ENCODE measurements around the gene MORN4. TPM values are rescaled to one million over a fixed set of nuclear protein-coding genes. Genes with fewer than 3 reads are reported as not detected.
"Not testable (repeated sequence)": the region's sequence is repeated elsewhere in the genome, so short reads cannot be mapped to it uniquely, and the experiment has no call there.

MORN4 gene
- 4.2 and 5.6 TPM in 2 replicates for total RNA-seq (2014; rRNA removed; shearing (Covaris generic))

GRCh38 chr10:97632949-97633884 lies at the start of gene MORN4:
MORN4 (minus strand) TSS chr10:97633500; CDS start chr10:97619653, 13,847 bp downstream.
- peak; percentile 88 for DNase-seq (ENCODE audit: low spot score)

GRCh38 chr10:97682042-97682441 lies 48.7 kb upstream of the MORN4 start:
- DNase-seq (ENCODE audit: low spot score), result no peak

GRCh38 chr10:97679594-97679993 lies 46.3 kb upstream of the MORN4 start:
- DNase-seq (ENCODE audit: low spot score), result no peak

GRCh38 chr10:97676770-97677581 lies 43.7 kb upstream of the MORN4 start:
- peak; percentile 58 for DNase-seq (ENCODE audit: low spot score)

- DNase-seq (ENCODE audit: low spot score), result no peak
Observed at GRCh38 chr10:97675222-97675621, 41.9 kb upstream of the MORN4 start.

GRCh38 chr10:97673736-97674525 lies 40.6 kb upstream of the MORN4 start:
- peak; percentile 25 for DNase-seq (ENCODE audit: low spot score)

GRCh38 chr10:97669571-97669970 lies 36.3 kb upstream of the MORN4 start:
- DNase-seq (ENCODE audit: low spot score), result no peak

- DNase-seq (ENCODE audit: low spot score), result no peak
Observed at GRCh38 chr10:97667463-97667862, 34.2 kb upstream of the MORN4 start.

GRCh38 chr10:97666992-97667391 lies 33.7 kb upstream of the MORN4 start:
- DNase-seq (ENCODE audit: low spot score), result no peak

GRCh38 chr10:97664282-97664850 lies 31.1 kb upstream of the MORN4 start:
- DNase-seq (ENCODE audit: low spot score), result no peak

GRCh38 chr10:97659589-97659988 lies 26.3 kb upstream of the MORN4 start:
- DNase-seq (ENCODE audit: low spot score), result peak; percentile 45

- DNase-seq (ENCODE audit: low spot score), result no peak
Observed at GRCh38 chr10:97656777-97657176, 23.5 kb upstream of the MORN4 start.

GRCh38 chr10:97651773-97652172 lies 18.5 kb upstream of the MORN4 start:
- no peak for DNase-seq (ENCODE audit: low spot score)

GRCh38 chr10:97650726-97651125 lies 17.4 kb upstream of the MORN4 start:
- no peak for DNase-seq (ENCODE audit: low spot score)

GRCh38 chr10:97649405-97649750 lies 16.1 kb upstream of the MORN4 start:
- not testable (repeated sequence) for DNase-seq (ENCODE audit: low spot score)

- DNase-seq (ENCODE audit: low spot score), result peak; percentile 72
Observed at GRCh38 chr10:97648562-97649404, 15.5 kb upstream of the MORN4 start.

- no peak for DNase-seq (ENCODE audit: low spot score)
Observed at GRCh38 chr10:97647556-97647955, 14.3 kb upstream of the MORN4 start.

GRCh38 chr10:97644936-97645335 lies 11.6 kb upstream of the MORN4 start:
- no peak for DNase-seq (ENCODE audit: low spot score)

GRCh38 chr10:97643441-97643985 lies 10.2 kb upstream of the MORN4 start:
- no peak for DNase-seq (ENCODE audit: low spot score)

GRCh38 chr10:97642471-97643159 lies 9.3 kb upstream of the MORN4 start:
- not testable (repeated sequence) for DNase-seq (ENCODE audit: low spot score)
